WTC11 (cell line): ENCODE results near the gene FHIT. TPM values are rescaled to one million over a fixed set of nuclear protein-coding genes. Genes with fewer than 3 reads are reported as not detected.

Experiments
- ATAC-seq: fragments of 200-7000 bp; cut with Tn5 transposase; 2 replicates; pipeline ENCODE4 v1.10.0; 2021; ENCODE audit warnings: mild to moderate bottlenecking, moderate library complexity
- CTCF ChIA-PET: fragments of 300-600 bp; sonication (Branson Sonifier 250); formaldehyde crosslinking; loops from one replicate; lab custom pipeline; 2021; ENCODE audit warnings: antibody characterized with exemption; lab: Charles Lee
- POLR2A ChIA-PET: fragments of 350-600 bp; sonication (Branson Sonifier 250); formaldehyde crosslinking; loops from one replicate; lab custom pipeline; 2021; ENCODE audit warnings: antibody characterized with exemption; lab: Charles Lee
- DNase-seq: peaks from one replicate; pipeline ENCODE4 v3.0.0; 2021; ENCODE audit warnings: low spot score
- H3K27ac Mint-ChIP-seq: 2 replicates; pipeline ENCODE4 v1.8.0; 2021; ENCODE audit warnings: mixed read lengths
- H3K27me3 Mint-ChIP-seq: 2 replicates; pipeline ENCODE4 v1.8.0; 2021; ENCODE audit warnings: low read depth, mild to moderate bottlenecking, moderate library complexity, mixed read lengths
- H3K36me3 Mint-ChIP-seq: 2 replicates; pipeline ENCODE4 v1.8.0; 2021; ENCODE audit warnings: mixed read lengths
- H3K4me1 Mint-ChIP-seq: 2 replicates; pipeline ENCODE4 v1.8.0; 2022; ENCODE audit warnings: mixed read lengths
- H3K4me3 Mint-ChIP-seq: 2 replicates; pipeline ENCODE4 v1.8.0; 2021; ENCODE audit warnings: mild to moderate bottlenecking, moderate library complexity, mixed read lengths
- H3K9me3 Mint-ChIP-seq: 2 replicates; pipeline ENCODE4 v1.8.0; 2021; ENCODE audit warnings: mixed read lengths
- AR ChIP-seq: fragments of 250-450 bp; sonication (Bioruptor Pico); IDR thresholded peaks from 2 replicates; pipeline ENCODE4 v1.9.0; 2021; ENCODE audit warnings: mild to moderate bottlenecking
- CDX4 ChIP-seq: fragments of 250-450 bp; sonication (Bioruptor Pico); IDR thresholded peaks from 2 replicates; pipeline ENCODE4 v1.9.0; 2021; ENCODE audit warnings: moderate library complexity, mild to moderate bottlenecking, inconsistent platforms, borderline replicate concordance
- E2F4 ChIP-seq: sonication (generic); formaldehyde crosslinking; IDR thresholded peaks from 2 replicates; pipeline ENCODE4 v1.8.1; 2022; ENCODE audit warnings: low read depth, mild to moderate bottlenecking, moderate library complexity, missing genetic modification reagents, borderline replicate concordance
- FOXK1 ChIP-seq: sonication (generic); formaldehyde crosslinking; IDR thresholded peaks from 2 replicates; pipeline ENCODE4 v1.8.0; 2022; ENCODE audit warnings: mild to moderate bottlenecking, moderate library complexity, missing genetic modification reagents
- FOXP1 ChIP-seq: sonication (generic); formaldehyde crosslinking; IDR thresholded peaks from 2 replicates; pipeline ENCODE4 v1.8.0; 2022; ENCODE audit warnings: missing genetic modification reagents, mild to moderate bottlenecking, moderate library complexity, borderline replicate concordance
- JAZF1 ChIP-seq: fragments of 250-450 bp; sonication (Bioruptor Pico); IDR thresholded peaks from 2 replicates; pipeline ENCODE4 v1.9.0; 2021; ENCODE audit warnings: moderate library complexity, mild to moderate bottlenecking, inconsistent platforms
- MLX ChIP-seq: sonication (generic); formaldehyde crosslinking; IDR thresholded peaks from 2 replicates; pipeline ENCODE4 v1.8.1; 2023; ENCODE audit warnings: mild to moderate bottlenecking, missing genetic modification reagents, moderate library complexity
- NR2C2 ChIP-seq: sonication (generic); formaldehyde crosslinking; IDR thresholded peaks from 2 replicates; pipeline ENCODE4 v1.8.0; 2022; ENCODE audit warnings: mild to moderate bottlenecking, missing genetic modification reagents
- OVOL2 ChIP-seq: fragments of 250-450 bp; sonication (Bioruptor Pico); IDR thresholded peaks from 2 replicates; pipeline ENCODE4 v1.9.0; 2021; ENCODE audit warnings: mild to moderate bottlenecking, borderline replicate concordance
- RORB ChIP-seq: fragments of 250-450 bp; sonication (Bioruptor Pico); IDR thresholded peaks from 2 replicates; pipeline ENCODE4 v1.9.0; 2021; ENCODE audit warnings: mild to moderate bottlenecking
- SOX15 ChIP-seq: fragments of 250-450 bp; sonication (Bioruptor Pico); IDR thresholded peaks from 2 replicates; pipeline ENCODE4 v1.9.0; 2021; ENCODE audit warnings: mild to moderate bottlenecking
- TCF7 ChIP-seq: sonication (generic); formaldehyde crosslinking; IDR thresholded peaks from 2 replicates; pipeline ENCODE4 v1.8.0; 2022; ENCODE audit warnings: mild to moderate bottlenecking, low read depth, missing genetic modification reagents, moderate library complexity
- USF2 ChIP-seq: sonication (generic); formaldehyde crosslinking; IDR thresholded peaks from 2 replicates; pipeline ENCODE4 v1.8.1; 2023; ENCODE audit warnings: mild to moderate bottlenecking, missing genetic modification reagents, moderate library complexity
- ZBTB21 ChIP-seq: sonication (generic); formaldehyde crosslinking; IDR thresholded peaks from 2 replicates; pipeline ENCODE4 v1.8.1; 2023; ENCODE audit warnings: mild to moderate bottlenecking, missing genetic modification reagents, borderline replicate concordance
- ZBTB43 ChIP-seq: sonication (generic); formaldehyde crosslinking; IDR thresholded peaks from 2 replicates; pipeline ENCODE4 v1.8.1; 2023; ENCODE audit warnings: mild to moderate bottlenecking, missing genetic modification reagents
- ZNF281 ChIP-seq: sonication (generic); formaldehyde crosslinking; IDR thresholded peaks from 2 replicates; pipeline ENCODE4 v1.8.0; 2023; ENCODE audit warnings: mild to moderate bottlenecking, missing genetic modification reagents
- total RNA-seq: library from RNA; stranded (reverse); gene quantifications from 3 replicates; pipeline ENCODE4 v1.2.3, GENCODE V29; 2021
- TF ChIP-seq, protein P1 (sequence below): sonication (generic); formaldehyde crosslinking; IDR thresholded peaks from 2 replicates; pipeline ENCODE4 v1.8.1; 2022; ENCODE audit warnings: low read depth, missing genetic modification reagents, borderline replicate concordance

Gene FHIT
- total RNA-seq, 1 experiment from 2014 or later: 2.6 TPM

DNA sequence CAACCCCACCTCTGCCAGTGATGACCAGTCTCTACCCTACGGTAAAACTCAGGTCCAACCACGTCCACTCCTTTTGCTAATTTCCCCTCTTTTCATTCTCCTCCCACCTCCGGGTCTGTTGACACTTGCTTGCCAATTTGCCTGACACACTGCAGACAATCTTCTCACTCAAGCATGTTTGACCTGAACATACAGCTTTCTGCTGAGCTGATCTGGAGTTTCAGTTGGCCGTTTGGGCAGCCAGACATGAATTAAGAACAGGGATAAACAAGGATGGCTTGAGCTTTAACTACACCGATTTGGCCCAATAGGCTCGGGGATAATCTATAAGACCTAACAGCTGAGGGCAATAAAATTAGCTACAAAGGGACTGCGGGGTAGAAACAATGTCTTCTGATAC, 1442.8 kb downstream of the FHIT start:
- H3K4me3 Mint-ChIP-seq: no peak overlapping the region
- H3K9me3 Mint-ChIP-seq: no peaks in the 10 kb centered on the region
- DNase-seq (no peak), ATAC-seq (no peak)
- no peaks in the 10 kb centered on the region for H3K36me3 Mint-ChIP-seq
- ChIA-PET CTCF (interaction anchor here (0.7 kb wide), 1 partner anchor 482 kb away, joined by 3 read pairs; no protein-coding TSS in a partner anchor), POLR2A (no interaction called here)
- peaks cover 58% of the 10 kb centered on the region for H3K27me3 Mint-ChIP-seq
- peaks cover 47% of the 10 kb centered on the region for H3K4me1 Mint-ChIP-seq
- TF ChIP-seq, protein P1, sequence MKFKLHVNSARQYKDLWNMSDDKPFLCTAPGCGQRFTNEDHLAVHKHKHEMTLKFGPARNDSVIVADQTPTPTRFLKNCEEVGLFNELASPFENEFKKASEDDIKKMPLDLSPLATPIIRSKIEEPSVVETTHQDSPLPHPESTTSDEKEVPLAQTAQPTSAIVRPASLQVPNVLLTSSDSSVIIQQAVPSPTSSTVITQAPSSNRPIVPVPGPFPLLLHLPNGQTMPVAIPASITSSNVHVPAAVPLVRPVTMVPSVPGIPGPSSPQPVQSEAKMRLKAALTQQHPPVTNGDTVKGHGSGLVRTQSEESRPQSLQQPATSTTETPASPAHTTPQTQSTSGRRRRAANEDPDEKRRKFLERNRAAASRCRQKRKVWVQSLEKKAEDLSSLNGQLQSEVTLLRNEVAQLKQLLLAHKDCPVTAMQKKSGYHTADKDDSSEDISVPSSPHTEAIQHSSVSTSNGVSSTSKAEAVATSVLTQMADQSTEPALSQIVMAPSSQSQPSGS: no peak
- TF ChIP-seq ZBTB43 (CRISPR knock-in tag) (no peak), E2F4 (no peak), NR2C2 (no peak), CDX4 (CRISPR knock-in tag) (no peak), OVOL2 (CRISPR knock-in tag) (no peak), TCF7 (CRISPR knock-in tag) (no peak), SOX15 (CRISPR knock-in tag) (no peak), ZBTB21 (CRISPR knock-in tag) (no peak), RORB (CRISPR knock-in tag) (no peak), USF2 (no peak), FOXP1 (CRISPR knock-in tag) (no peak), ZNF281 (CRISPR knock-in tag) (no peak), MLX (no peak), FOXK1 (CRISPR knock-in tag) (no peak), AR (CRISPR knock-in tag) (no peak), JAZF1 (CRISPR knock-in tag) (no peak)
- no peak overlapping the region; the same call in 1 of the 2 replicates for H3K27ac Mint-ChIP-seq
